Subcutaneous adipose tissue (tissue), 4 donors: ENCODE results near the gene WASF2. TPM values are rescaled to one million over a fixed set of nuclear protein-coding genes. Genes with fewer than 3 reads are reported as not detected.

ENCODE experiments used
- total RNA-seq, 4 donors: library from RNA; depleted of rRNA; stranded (reverse); fragments of >200 nt; gene quantifications; one replicate each; pipeline ENCODE4 v1.1.0, GENCODE V29; 2016
- TF ChIP-seq, protein P1 (sequence below): fragments of 450-650 bp; IDR thresholded peaks from one replicate; pipeline ENCODE4 v1.5.1; 2016; ENCODE audit warnings: low read depth, mild to moderate bottlenecking, control low read depth, antibody characterized with exemption, moderate library complexity

The WASF2 gene
- total RNA-seq, 4 donors from 2014 or later = 72.8 to 94.9 (median 80.9) TPM

DNA sequence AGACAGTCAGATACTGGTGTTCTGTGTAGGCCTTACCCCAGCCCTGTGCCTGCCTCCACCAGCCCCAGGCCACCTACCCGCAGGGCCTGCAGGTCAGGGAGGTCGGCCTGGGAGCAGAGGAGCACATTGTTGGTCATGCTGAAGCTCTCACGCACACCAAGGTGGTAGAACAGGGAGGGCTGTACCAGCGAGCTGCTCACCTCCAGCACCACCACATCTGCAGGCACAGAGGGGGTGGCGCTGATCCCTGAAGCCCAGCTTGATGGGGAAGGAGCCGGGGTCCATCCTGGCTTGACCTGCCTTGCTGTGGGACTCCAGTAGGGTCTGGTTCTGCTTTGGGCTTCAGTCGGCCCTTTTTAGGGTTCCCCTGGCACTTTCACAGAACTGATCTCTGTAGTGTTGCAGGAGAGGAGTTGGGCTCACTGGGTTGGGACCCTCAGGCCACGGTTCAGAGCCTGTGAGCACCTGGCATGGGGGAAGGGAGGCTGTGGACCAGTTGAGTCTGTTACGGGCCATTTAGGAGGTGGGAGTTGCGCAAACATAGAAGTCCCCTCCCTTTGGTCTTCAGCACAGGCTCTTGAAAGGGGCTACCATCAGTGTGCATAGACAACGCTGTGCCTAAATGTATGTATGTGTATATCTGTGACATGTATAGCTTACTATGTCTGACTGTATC is 125.1 kb downstream of the WASF2 start:
- TF ChIP-seq, protein P1, sequence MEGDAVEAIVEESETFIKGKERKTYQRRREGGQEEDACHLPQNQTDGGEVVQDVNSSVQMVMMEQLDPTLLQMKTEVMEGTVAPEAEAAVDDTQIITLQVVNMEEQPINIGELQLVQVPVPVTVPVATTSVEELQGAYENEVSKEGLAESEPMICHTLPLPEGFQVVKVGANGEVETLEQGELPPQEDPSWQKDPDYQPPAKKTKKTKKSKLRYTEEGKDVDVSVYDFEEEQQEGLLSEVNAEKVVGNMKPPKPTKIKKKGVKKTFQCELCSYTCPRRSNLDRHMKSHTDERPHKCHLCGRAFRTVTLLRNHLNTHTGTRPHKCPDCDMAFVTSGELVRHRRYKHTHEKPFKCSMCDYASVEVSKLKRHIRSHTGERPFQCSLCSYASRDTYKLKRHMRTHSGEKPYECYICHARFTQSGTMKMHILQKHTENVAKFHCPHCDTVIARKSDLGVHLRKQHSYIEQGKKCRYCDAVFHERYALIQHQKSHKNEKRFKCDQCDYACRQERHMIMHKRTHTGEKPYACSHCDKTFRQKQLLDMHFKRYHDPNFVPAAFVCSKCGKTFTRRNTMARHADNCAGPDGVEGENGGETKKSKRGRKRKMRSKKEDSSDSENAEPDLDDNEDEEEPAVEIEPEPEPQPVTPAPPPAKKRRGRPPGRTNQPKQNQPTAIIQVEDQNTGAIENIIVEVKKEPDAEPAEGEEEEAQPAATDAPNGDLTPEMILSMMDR = no peak

DNA sequence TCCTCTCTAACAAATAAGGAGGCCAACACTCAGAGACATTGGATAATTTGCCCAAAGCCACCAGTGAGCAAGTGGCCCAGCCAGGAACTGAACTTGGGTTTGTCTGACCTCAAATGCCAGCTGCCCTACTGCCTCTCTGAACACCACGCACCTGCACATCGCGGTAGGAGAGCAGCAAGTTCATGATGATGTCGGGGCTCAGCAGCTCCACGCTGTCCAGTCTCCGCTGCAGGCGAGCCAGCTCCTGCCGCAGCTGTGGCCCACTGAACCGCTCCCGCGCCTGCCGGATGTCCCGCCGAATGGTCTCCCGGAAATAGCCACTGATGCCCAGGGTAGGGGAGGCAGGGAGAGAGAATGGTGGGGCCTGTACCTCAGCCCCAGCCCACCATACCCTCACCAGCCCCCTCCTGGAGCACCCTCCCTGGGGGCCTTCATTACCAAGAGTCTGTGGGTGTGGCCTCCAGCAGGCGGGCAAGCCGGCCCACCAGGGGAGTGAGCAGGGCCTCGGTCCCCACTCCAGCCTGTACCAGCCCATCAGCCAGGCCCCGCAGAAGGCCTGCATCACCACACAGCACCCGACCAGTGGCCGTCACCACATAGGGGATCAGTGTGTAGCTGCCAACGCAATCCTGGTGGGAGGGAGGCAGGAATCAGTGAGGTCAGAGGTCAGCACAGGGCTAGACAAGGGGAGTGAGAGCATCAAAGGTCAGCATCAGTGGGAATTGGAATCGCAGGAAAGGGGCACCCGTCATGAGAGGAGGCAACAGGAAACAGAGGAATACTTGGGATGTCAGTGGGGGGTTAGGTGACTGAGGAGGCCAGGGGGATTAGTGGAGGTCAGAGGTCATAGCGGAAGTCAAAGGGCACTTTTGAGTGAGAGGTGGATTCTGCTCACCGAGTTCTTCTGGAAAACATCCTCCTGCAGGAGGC is 125.9 kb downstream of the WASF2 start:
- TF ChIP-seq, protein P1 = no peak

DNA sequence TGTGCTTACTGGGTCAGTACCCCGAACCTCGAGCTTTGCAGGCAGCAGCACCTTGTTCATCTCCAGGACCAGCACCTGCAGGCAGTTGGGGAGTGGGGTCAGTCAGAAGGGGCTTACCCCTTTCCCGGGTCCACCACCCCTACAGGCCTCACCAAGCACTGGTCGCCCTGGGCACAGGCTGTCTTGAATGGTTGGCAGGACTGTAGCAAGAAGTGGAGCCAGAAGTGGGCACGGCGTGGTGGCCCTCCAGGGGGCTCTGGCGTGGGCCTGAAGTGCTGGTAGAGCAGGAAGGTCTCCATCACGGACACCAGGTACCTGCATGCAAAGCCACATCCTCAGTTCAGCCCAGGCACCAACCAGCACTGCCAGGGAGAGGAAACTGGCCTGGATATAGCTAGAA is 128.4 kb downstream of the WASF2 start:
- TF ChIP-seq, protein P1 = no peak

DNA sequence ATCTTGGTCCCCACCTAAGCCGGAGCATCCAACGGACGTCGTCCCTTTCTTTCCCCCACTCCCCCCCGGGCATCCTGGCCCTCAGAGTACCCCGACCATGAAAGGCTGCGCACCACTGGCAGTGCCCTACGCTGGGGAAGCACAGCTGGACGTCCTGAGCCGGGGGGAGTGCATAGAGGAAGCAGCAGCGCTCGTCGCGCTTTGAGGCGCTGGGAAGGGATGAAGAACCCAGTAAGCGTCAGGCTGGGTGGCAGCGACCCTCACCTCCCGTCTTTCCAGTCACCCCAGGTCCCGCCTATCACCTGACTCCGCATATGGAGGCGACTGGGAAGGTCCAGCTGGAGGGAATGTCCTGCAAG is 128.9 kb downstream of the WASF2 start:
- TF ChIP-seq, protein P1 = no peak

DNA sequence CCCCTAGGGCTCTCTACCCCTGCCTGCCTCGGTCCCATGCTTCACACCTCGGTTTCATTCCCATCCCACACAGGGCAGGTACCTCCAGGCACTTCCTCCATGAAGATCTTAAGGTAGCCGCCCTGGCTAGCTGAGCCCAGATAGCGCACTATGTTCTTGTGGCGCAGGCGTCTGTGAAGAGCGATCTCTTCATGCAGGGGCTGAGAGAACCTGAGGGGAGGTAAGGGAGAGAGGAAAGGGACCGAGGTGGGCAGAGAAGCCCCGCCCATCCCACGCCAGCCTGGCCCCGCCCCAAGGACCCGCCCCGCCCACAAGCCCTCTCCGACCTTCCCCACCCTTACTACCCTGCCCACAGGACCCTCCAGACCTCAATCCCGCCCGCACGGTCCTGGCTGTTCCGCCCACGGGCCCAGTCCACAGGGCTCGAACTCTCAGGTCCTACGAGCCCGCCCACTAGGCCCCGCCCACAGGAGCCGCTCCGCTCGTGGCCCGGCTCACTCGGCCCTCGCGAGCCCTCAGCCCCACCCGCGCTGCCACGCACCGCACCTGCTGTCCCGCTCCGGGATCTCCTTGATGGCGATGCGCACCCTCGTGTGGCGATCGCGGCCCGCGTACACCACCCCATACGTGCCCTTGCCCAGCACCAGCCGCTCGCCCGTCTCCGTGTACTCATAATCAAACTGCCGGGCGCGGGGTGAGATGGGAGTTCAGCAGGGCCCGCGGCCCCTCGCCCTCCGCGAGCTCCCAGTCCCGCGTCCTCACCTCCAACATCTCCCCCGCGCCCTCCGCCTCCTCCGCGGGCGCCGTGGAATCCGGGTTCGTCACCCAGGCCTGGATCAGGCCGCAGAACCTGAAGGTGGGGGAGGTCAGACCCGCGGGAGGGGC is 129.6 kb downstream of the WASF2 start:
- TF ChIP-seq, protein P1 = no peak

DNA sequence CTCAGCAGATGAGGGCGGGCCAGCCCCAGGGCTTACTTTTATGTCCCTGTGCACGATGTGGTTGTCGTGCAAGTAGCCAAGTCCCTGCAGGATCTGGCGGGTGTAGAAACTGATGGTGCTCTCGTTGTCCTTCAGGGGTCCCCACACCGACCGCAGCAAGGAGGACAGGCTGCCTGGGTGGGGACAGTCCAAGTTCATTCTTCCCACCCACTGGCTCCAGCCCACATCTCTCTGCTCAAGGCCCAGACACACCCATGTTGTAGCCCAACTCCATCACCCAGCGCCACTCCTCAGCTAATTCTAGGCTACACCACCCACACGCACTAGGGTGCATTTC is 130.2 kb downstream of the WASF2 start:
- TF ChIP-seq, protein P1 = no peak
